AG04450 (cell line): Measurements from ENCODE around the gene NEDD9. TPM values are rescaled to one million over a fixed set of nuclear protein-coding genes. Genes with fewer than 3 reads are reported as not detected.
A peak's percentile ranks its signal among the peaks of the same experiment; 100 is the strongest.

ENCODE experiments used
- CTCF ChIA-PET: fragments of 300-600, 350-600 bp; formaldehyde crosslinking; extraction: SDS; loops from one replicate; lab custom pipeline; 2022; ENCODE audit warnings: antibody characterized with exemption, inconsistent platforms; lab: Charles Lee
- POLR2A ChIA-PET: fragments of 350-600 bp; formaldehyde crosslinking; extraction: SDS; loops from one replicate; lab custom pipeline; 2021; ENCODE audit warnings: antibody characterized with exemption, inconsistent platforms; lab: Yijun Ruan, JAX
- DNase-seq: peaks from one replicate; pipeline ENCODE4 v3.0.0-alpha.2; 2011; ENCODE audit warnings: low read depth, low spot score
- H3K27ac ChIP-seq: one replicate; pipeline ENCODE4 v1.5.1; 2012; ENCODE audit warnings: low read depth, low read length, control low read depth
- H3K27me3 ChIP-seq: one replicate; pipeline ENCODE4 v1.6.0; 2012; ENCODE audit warnings: low read length; ENCODE audit not compliant: control insufficient read depth, insufficient read depth
- H3K4me3 ChIP-seq: 2 replicates; pipeline ENCODE4 v1.5.1; 2011; ENCODE audit warnings: mild to moderate bottlenecking, low read depth, low read length, control low read depth
- H3K9me3 ChIP-seq: 2 replicates; pipeline ENCODE4 v1.5.1; 2012; ENCODE audit warnings: low read length; ENCODE audit not compliant: control insufficient read depth, insufficient read depth
- polyA plus RNA-seq: library from polyadenylated mRNA; depleted of rRNA; stranded (reverse); fragments of >200 nt; gene quantifications from 2 replicates; pipeline ENCODE4 v1.2.3, GENCODE V29; 2011
- TF ChIP-seq, protein P1 (sequence below): IDR thresholded peaks from 2 replicates; pipeline ENCODE4 v1.5.1; 2011; ENCODE audit warnings: low read depth, low read length, control low read depth, inconsistent platforms

The NEDD9 gene
- polyA plus RNA-seq, 1 experiment, result 7.2 TPM

DNA sequence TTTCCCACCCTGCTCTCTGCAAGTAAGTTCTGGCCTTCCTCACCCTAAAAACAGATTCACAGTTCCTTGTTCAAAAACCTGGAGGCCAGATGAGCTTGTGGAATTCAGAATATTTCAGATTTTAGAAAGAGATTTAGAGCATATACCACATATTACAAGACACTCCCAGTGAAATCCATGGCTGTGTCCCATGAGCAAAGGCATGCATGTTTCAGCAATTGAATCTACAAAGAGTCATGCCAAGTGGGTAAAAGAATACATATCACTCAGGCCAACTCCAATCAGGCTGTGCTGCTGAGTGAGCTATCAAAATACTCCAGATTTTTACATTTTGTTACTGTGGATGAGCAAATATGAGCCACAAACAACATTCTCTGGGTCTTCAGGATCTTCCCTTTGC lies 10.2 kb upstream of the NEDD9 start:
- DNase-seq, result no peak
- CTCF ChIA-PET, result interaction anchor here (0.9 to 3.5 kb wide), 4 partner anchors 9 to 253 kb away, joined by 3 to 24 read pairs (median 4); no protein-coding TSS in a partner anchor
- H3K27ac ChIP-seq, result no peak overlapping the region
- H3K27me3 ChIP-seq, result no peaks in the 10 kb centered on the region
- TF ChIP-seq, protein P1, sequence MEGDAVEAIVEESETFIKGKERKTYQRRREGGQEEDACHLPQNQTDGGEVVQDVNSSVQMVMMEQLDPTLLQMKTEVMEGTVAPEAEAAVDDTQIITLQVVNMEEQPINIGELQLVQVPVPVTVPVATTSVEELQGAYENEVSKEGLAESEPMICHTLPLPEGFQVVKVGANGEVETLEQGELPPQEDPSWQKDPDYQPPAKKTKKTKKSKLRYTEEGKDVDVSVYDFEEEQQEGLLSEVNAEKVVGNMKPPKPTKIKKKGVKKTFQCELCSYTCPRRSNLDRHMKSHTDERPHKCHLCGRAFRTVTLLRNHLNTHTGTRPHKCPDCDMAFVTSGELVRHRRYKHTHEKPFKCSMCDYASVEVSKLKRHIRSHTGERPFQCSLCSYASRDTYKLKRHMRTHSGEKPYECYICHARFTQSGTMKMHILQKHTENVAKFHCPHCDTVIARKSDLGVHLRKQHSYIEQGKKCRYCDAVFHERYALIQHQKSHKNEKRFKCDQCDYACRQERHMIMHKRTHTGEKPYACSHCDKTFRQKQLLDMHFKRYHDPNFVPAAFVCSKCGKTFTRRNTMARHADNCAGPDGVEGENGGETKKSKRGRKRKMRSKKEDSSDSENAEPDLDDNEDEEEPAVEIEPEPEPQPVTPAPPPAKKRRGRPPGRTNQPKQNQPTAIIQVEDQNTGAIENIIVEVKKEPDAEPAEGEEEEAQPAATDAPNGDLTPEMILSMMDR, result no peak
- no peak overlapping the region for H3K4me3 ChIP-seq
- no peaks in the 10 kb centered on the region; the same call in 1 of the 2 replicates for H3K9me3 ChIP-seq
- POLR2A ChIA-PET, result no interaction called here

DNA sequence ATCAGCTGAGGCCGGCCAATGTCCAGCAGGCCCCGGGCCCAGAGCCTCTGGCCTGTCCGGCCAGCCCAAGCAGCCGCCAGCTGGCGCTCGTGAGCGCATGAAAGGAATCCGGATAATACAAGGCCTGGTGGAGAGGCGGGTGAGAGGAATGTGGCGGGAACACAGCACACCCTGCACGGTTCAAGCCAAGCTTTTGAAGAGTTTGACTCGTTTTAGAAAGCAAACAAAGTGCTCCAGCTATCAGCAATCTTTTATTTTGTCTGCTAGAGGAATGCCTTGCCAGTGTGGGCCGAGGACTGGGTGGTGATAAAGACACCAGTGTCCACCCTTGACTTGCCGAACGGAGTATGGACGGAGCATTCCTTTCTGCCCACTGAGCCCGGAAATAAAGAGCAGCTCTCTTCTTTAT lies 9.3 kb upstream of the NEDD9 start:
- no peak for DNase-seq
- no peak overlapping the region for H3K27ac ChIP-seq
- TF ChIP-seq, protein P1, result peak; percentile 65
- CTCF ChIA-PET, result interaction anchor here (0.6 to 3.5 kb wide), 7 partner anchors 9 to 329 kb away, joined by 3 to 24 read pairs (median 3); no protein-coding TSS in a partner anchor
- H3K4me3 ChIP-seq, result no peak overlapping the region
- H3K9me3 ChIP-seq, result no peaks in the 10 kb centered on the region; the same call in 1 of the 2 replicates
- POLR2A ChIA-PET, result interaction anchor here (0.8 kb wide), 1 partner anchor 29 kb away, joined by 3 read pairs; no protein-coding TSS in a partner anchor
- no peaks in the 10 kb centered on the region for H3K27me3 ChIP-seq

GRCh38 chr6:11241154-11241792 lies 8.8 kb upstream of the NEDD9 start:
- H3K9me3 ChIP-seq, result no peaks in the 10 kb centered on the region; the same call in 1 of the 2 replicates
- ChIA-PET CTCF (interaction anchor here (0.7 to 3.5 kb wide), 5 partner anchors 9 to 255 kb away, joined by 3 to 24 read pairs (median 3); no protein-coding TSS in a partner anchor), POLR2A (interaction anchor here (0.8 kb wide), 1 partner anchor 30 kb away, joined by 3 read pairs; no protein-coding TSS in a partner anchor)
- TF ChIP-seq, protein P1, result no peak
- H3K4me3 ChIP-seq, result no peak overlapping the region
- H3K27ac ChIP-seq, result no peak overlapping the region
- DNase-seq, result no peak
- H3K27me3 ChIP-seq, result no peaks in the 10 kb centered on the region

- POLR2A ChIA-PET, result no interaction called here
Measured at GRCh38 chr6:11237956-11238355, 5.5 kb upstream of the NEDD9 start.

More at GRCh38 chr6:11237956-11238355, 5.5 kb upstream of the NEDD9 start:
- CTCF ChIA-PET, result interaction anchor here (1.1 kb wide), 2 partner anchors 258 kb away, joined by 4 to 5 read pairs; no protein-coding TSS in a partner anchor
- H3K27me3 ChIP-seq, result no peaks in the 10 kb centered on the region
- no peak for DNase-seq
- no peaks in the 10 kb centered on the region; the same call in 1 of the 2 replicates for H3K9me3 ChIP-seq
- TF ChIP-seq, protein P1, result no peak
- no peak overlapping the region for H3K4me3 ChIP-seq
- no peak overlapping the region for H3K27ac ChIP-seq
